Measurements from ENCODE around the gene COMMD1. TPM values are rescaled to one million over a fixed set of nuclear protein-coding genes. Genes with fewer than 3 reads are reported as not detected.
A peak's percentile ranks its signal among the peaks of the same experiment; 100 is the strongest.

COMMD1 gene
- polyA plus RNA-seq, 1 donor (not counting 4 experiments of a cell fraction or from before 2014, with no cell fraction given), result 44.8 TPM

DNA sequence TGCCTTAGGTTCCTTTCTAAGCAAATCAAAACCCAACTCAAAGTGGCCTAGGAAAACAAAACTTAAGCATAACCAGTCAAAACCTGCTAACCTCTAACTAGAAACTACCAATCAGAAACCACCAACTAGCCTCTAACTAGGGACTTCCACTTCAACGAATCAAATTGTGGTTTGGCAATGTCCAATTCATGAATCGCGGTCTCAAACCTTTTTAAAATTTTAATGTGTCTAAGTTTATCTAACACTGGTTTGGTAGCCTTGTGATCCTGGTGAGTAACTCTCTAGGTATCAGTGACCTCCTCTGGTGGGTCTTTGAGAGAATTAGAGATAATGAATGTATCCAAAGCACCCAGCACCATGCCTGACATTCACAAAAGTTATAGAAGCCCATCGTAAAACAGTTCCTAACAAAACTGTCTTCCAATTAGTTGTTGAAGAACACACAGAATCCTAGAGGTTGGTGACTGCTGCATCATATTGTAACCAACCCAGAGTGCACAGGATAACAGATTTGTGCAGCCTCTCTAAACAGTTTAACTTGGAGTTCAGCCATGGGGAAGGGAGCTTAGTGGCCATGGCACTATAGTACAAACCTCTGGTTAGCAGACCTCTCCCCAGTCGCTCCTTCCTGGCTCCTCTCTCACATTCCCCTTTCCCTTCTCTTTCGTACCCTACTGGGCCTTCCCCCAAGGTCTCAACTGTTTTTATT is 245.3 kb downstream of the COMMD1 start:
- H3K9me3 ChIP-seq (ENCODE audit: control insufficient read depth, low read depth, low read length), result no peaks in the 10 kb centered on the region

DNA sequence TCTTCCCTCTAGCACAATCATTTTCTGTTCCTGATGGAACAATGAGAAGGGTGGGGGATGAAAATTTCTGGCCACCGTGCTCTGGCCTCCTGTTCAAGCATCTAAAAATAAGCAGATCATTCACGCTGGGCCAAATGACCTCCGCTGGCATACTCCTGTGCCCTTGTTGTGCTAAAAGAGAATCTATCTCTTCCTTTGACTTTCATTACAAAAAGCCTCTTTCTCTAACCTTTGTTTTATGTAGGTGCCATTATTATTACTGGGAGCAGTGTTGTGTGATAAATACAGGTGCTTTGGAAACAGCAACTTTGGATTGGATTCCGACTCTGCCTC is 245.8 kb downstream of the COMMD1 start:
- no peak for FAIRE-seq
- no peak overlapping the region for H3K4me2 ChIP-seq (ENCODE audit: control insufficient read depth, extremely low read depth, insufficient read depth, low read depth, low read length)

More for the DNA sequence above, 245.3 kb downstream of the COMMD1 start:
- dilution Hi-C loops (cut with MboI; ENCODE audit: extremely low pct_ligation_motif_present, low sequenced_read_pairs), result no loop called here
- peaks cover 36% of the 10 kb centered on the region for H3K4me1 ChIP-seq (ENCODE audit: control insufficient read depth, extremely low read depth, insufficient read depth, low read length)
- no peaks in the 10 kb centered on the region for H3K79me2 ChIP-seq (ENCODE audit: control insufficient read depth, insufficient read depth, low read length)
- H3K9ac ChIP-seq (ENCODE audit: control insufficient read depth, extremely low read depth, insufficient read depth, low read length), result no peak overlapping the region
- H3K27ac ChIP-seq (ENCODE audit: control insufficient read depth, insufficient read depth, low read length), result peak overlapping the region; percentile 74
- H3K27me3 ChIP-seq (ENCODE audit: control insufficient read depth, extremely low read depth, insufficient read depth, low read length), result no peaks in the 10 kb centered on the region
- H2AFZ ChIP-seq (ENCODE audit: control insufficient read depth, low read length), result no peak overlapping the region
- no peaks in the 10 kb centered on the region for H3K36me3 ChIP-seq (ENCODE audit: control insufficient read depth in 2 of 2, extremely low read depth in 1 of 2, insufficient read depth in 2 of 2, low read length in 2 of 2)
- no peak overlapping the region for H3K4me3 ChIP-seq (ENCODE audit: control insufficient read depth in 2 of 3, extremely low read depth in 1 of 3, insufficient read depth in 2 of 3, low read depth in 1 of 3, low read length in 3 of 3)
- TF ChIP-seq CTCF (optimal IDR thresholded peaks at IDR 0.05 in 1 of 3, IDR thresholded peaks at IDR 0.05 in 1 of 3, conservative IDR thresholded peaks at IDR 0.05 in 1 of 3; ENCODE audit: extremely low read depth in 1 of 3, insufficient read depth in 2 of 3, low read length in 3 of 3) (no peak), EZH2 (IDR thresholded peaks at IDR 0.05; ENCODE audit: low read length) (no peak)
- DNase-seq (ENCODE audit: low read depth, low spot score) (no peak), FAIRE-seq (no peak)
- no peak overlapping the region for H3K4me2 ChIP-seq (ENCODE audit: control insufficient read depth, extremely low read depth, insufficient read depth, low read depth, low read length)
- no peaks in the 10 kb centered on the region for H4K20me1 ChIP-seq (ENCODE audit: control insufficient read depth, extremely low read depth, insufficient read depth, low read length)
- no peaks in the 10 kb centered on the region for H3K9me1 ChIP-seq (ENCODE audit: control insufficient read depth, extremely low read depth, insufficient read depth, low read length)

More for the DNA sequence above, 245.8 kb downstream of the COMMD1 start:
- Histone ChIP-seq H2AFZ (ENCODE audit: control insufficient read depth, low read length) (no peak overlapping the region), H3K9me1 (ENCODE audit: control insufficient read depth, extremely low read depth, insufficient read depth, low read length) (no peaks in the 10 kb centered on the region), H4K20me1 (ENCODE audit: control insufficient read depth, extremely low read depth, insufficient read depth, low read length) (no peaks in the 10 kb centered on the region), H3K9ac (ENCODE audit: control insufficient read depth, extremely low read depth, insufficient read depth, low read length) (no peak overlapping the region), H3K36me3 (ENCODE audit: control insufficient read depth in 2 of 2, extremely low read depth in 1 of 2, insufficient read depth in 2 of 2, low read length in 2 of 2) (no peaks in the 10 kb centered on the region), H3K27ac (ENCODE audit: control insufficient read depth, insufficient read depth, low read length) (no peak overlapping the region), H3K9me3 (ENCODE audit: control insufficient read depth, low read depth, low read length) (no peaks in the 10 kb centered on the region), H3K4me3 (ENCODE audit: control insufficient read depth in 2 of 3, extremely low read depth in 1 of 3, insufficient read depth in 2 of 3, low read depth in 1 of 3, low read length in 3 of 3) (no peak overlapping the region), H3K27me3 (ENCODE audit: control insufficient read depth, extremely low read depth, insufficient read depth, low read length) (no peaks in the 10 kb centered on the region), H3K4me1 (ENCODE audit: control insufficient read depth, extremely low read depth, insufficient read depth, low read length) (peaks cover 36% of the 10 kb centered on the region), H3K79me2 (ENCODE audit: control insufficient read depth, insufficient read depth, low read length) (no peaks in the 10 kb centered on the region)
- DNase-seq (ENCODE audit: low read depth, low spot score), result no peak
- dilution Hi-C loops (cut with MboI; ENCODE audit: extremely low pct_ligation_motif_present, low sequenced_read_pairs), result no loop called here
- TF ChIP-seq CTCF (optimal IDR thresholded peaks at IDR 0.05 in 1 of 3, IDR thresholded peaks at IDR 0.05 in 1 of 3, conservative IDR thresholded peaks at IDR 0.05 in 1 of 3; ENCODE audit: extremely low read depth in 1 of 3, insufficient read depth in 2 of 3, low read length in 3 of 3) (no peak), EZH2 (IDR thresholded peaks at IDR 0.05; ENCODE audit: low read length) (no peak)
